ENCODE data around the gene CNGA2.

Gene CNGA2

GRCh38 chrX:151779258-151779657 is 44.7 kb downstream of the CNGA2 start:
- in situ Hi-C loops (cut with HindIII; ENCODE audit: low sequenced_read_pairs), result no loop called here
- TF ChIP-seq CTCF (IDR thresholded peaks at IDR 0.05; ENCODE audit: low read depth, low read length, missing control alignments), result no peak
- no peak for DNase-seq (ENCODE audit: low read depth)
- H3K4me3 ChIP-seq (ENCODE audit: low read depth, low read length), result no peak overlapping the region

GRCh38 chrX:151780621-151781020 is 46.1 kb downstream of the CNGA2 start:
- in situ Hi-C loops (cut with HindIII; ENCODE audit: low sequenced_read_pairs), result no loop called here
- TF ChIP-seq CTCF (IDR thresholded peaks at IDR 0.05; ENCODE audit: low read depth, low read length, missing control alignments), result no peak
- no peak overlapping the region for H3K4me3 ChIP-seq (ENCODE audit: low read depth, low read length)
- no peak for DNase-seq (ENCODE audit: low read depth)

- DNase-seq (ENCODE audit: low read depth), result peak; percentile 80
- no peak overlapping the region for H3K4me3 ChIP-seq (ENCODE audit: low read depth, low read length)
- in situ Hi-C loops (cut with HindIII; ENCODE audit: low sequenced_read_pairs), result no loop called here
- no peak for TF ChIP-seq CTCF (IDR thresholded peaks at IDR 0.05; ENCODE audit: low read depth, low read length, missing control alignments)
These were observed 54.7 kb downstream of the CNGA2 start for GRCh38 chrX:151789179-151789800.

- in situ Hi-C loops (cut with HindIII; ENCODE audit: low sequenced_read_pairs), result no loop called here
- TF ChIP-seq CTCF (IDR thresholded peaks at IDR 0.05; ENCODE audit: low read depth, low read length, missing control alignments), result no peak
- H3K4me3 ChIP-seq (ENCODE audit: low read depth, low read length), result no peak overlapping the region
- peak; percentile 13 for DNase-seq (ENCODE audit: low read depth)
These were observed 56.1 kb downstream of the CNGA2 start for GRCh38 chrX:151790481-151791160.

GRCh38 chrX:151791961-151792360 is 57.4 kb downstream of the CNGA2 start:
- TF ChIP-seq CTCF (IDR thresholded peaks at IDR 0.05; ENCODE audit: low read depth, low read length, missing control alignments), result no peak
- H3K4me3 ChIP-seq (ENCODE audit: low read depth, low read length), result no peak overlapping the region
- DNase-seq (ENCODE audit: low read depth), result no peak
- in situ Hi-C loops (cut with HindIII; ENCODE audit: low sequenced_read_pairs), result no loop called here

GRCh38 chrX:151792505-151792904 is 58.0 kb downstream of the CNGA2 start:
- DNase-seq (ENCODE audit: low read depth), result no peak
- no peak overlapping the region for H3K4me3 ChIP-seq (ENCODE audit: low read depth, low read length)
- TF ChIP-seq CTCF (IDR thresholded peaks at IDR 0.05; ENCODE audit: low read depth, low read length, missing control alignments), result no peak
- in situ Hi-C loops (cut with HindIII; ENCODE audit: low sequenced_read_pairs), result no loop called here

Data from astrocyte of the cerebellum (primary cell).